Activated T-cell treated with anti-CD3 and anti-CD28 coated beads, Interleukin-2, amount 50 U/mL, for 72 hours (primary cell): ENCODE results near the gene ACTG1. TPM values are rescaled to one million over a fixed set of nuclear protein-coding genes. Genes with fewer than 3 reads are reported as not detected.

ENCODE experiments used
- ATAC-seq, 2 donors: fragments of 150-1000 bp; cut with Tn5 transposase; replicated peaks in 1 of 2; 2 replicates each; pipeline ENCODE4 v1.10.0; 2021; ENCODE audit warnings: moderate library complexity in 2 of 2, mild to moderate bottlenecking in 1 of 2
- DNase-seq, 2 donors: peaks; one replicate each; pipeline ENCODE4 v3.0.0; 2021 to 2022; ENCODE audit warnings: mixed read lengths in 1 of 2
- H3K27ac Mint-ChIP-seq: one replicate; pipeline ENCODE4 v1.8.0; 2022; ENCODE audit warnings: mild to moderate bottlenecking, moderate library complexity, mixed read lengths
- H3K27me3 Mint-ChIP-seq: one replicate; pipeline ENCODE4 v1.8.0; 2022; ENCODE audit warnings: low read depth, mixed read lengths
- H3K36me3 Mint-ChIP-seq, 2 donors: one replicate each; pipeline ENCODE4 v1.8.0; 2022; ENCODE audit warnings: mixed read lengths in 2 of 2, mild to moderate bottlenecking in 1 of 2; ENCODE audit not compliant: insufficient read depth in 2 of 2
- H3K4me1 Mint-ChIP-seq: one replicate; pipeline ENCODE4 v1.8.0; 2022; ENCODE audit warnings: low read depth, mixed read lengths
- H3K4me3 Mint-ChIP-seq, 2 donors: one replicate each; pipeline ENCODE4 v1.8.0; 2022; ENCODE audit warnings: mild to moderate bottlenecking in 2 of 2, mixed read lengths in 2 of 2, moderate library complexity in 2 of 2
- H3K9me3 Mint-ChIP-seq, 2 donors: one replicate each; pipeline ENCODE4 v1.8.0; 2022; ENCODE audit warnings: mixed read lengths in 2 of 2
- total RNA-seq, 2 donors: library from RNA; stranded (reverse); gene quantifications; one replicate each; pipeline ENCODE4 v1.2.3, GENCODE V29; 2022

The ACTG1 gene
- total RNA-seq, 2 donors from 2014 or later, result 3,862 to 3,966 TPM

- Mint-ChIP-seq H3K27ac (no peak overlapping the region), H3K4me1 (peaks cover 5% of the 10 kb centered on the region), H3K27me3 (no peaks in the 10 kb centered on the region), H3K4me3 (no peak overlapping the region), H3K9me3 (no peaks in the 10 kb centered on the region), H3K36me3 (no peaks in the 10 kb centered on the region)
- no peak for DNase-seq
- ATAC-seq, result no peak
Measured at GRCh38 chr17:81502471-81503017, 10.1 kb downstream of the ACTG1 start.

- ATAC-seq, result no peak
- Mint-ChIP-seq H3K4me1 (peaks cover 5% of the 10 kb centered on the region), H3K36me3 (no peaks in the 10 kb centered on the region), H3K9me3 (no peaks in the 10 kb centered on the region), H3K27me3 (no peaks in the 10 kb centered on the region), H3K27ac (no peak overlapping the region), H3K4me3 (no peak overlapping the region)
- DNase-seq, result no peak
Measured at GRCh38 chr17:81500047-81500446, 12.6 kb downstream of the ACTG1 start.

GRCh38 chr17:81499601-81499970, 13.0 kb downstream of the ACTG1 start:
- Mint-ChIP-seq H3K27me3 (no peaks in the 10 kb centered on the region), H3K36me3 (no peaks in the 10 kb centered on the region), H3K27ac (no peak overlapping the region), H3K4me1 (peaks cover 5% of the 10 kb centered on the region), H3K4me3 (no peak overlapping the region), H3K9me3 (no peaks in the 10 kb centered on the region)
- ATAC-seq (peak in 1 of 2 donors; percentile 10), DNase-seq (no peak)

- no peak overlapping the region for H3K4me3 Mint-ChIP-seq
- peaks cover 5% of the 10 kb centered on the region for H3K4me1 Mint-ChIP-seq
- H3K27ac Mint-ChIP-seq, result no peak overlapping the region
- H3K9me3 Mint-ChIP-seq, result no peaks in the 10 kb centered on the region
- no peaks in the 10 kb centered on the region for H3K36me3 Mint-ChIP-seq
- DNase-seq, result no peak
- H3K27me3 Mint-ChIP-seq, result no peaks in the 10 kb centered on the region
- ATAC-seq, result no peak
Measured at GRCh38 chr17:81498953-81499600, 13.5 kb downstream of the ACTG1 start.

GRCh38 chr17:81494626-81495377, 17.8 kb downstream of the ACTG1 start:
- ATAC-seq (peak in 1 of 2 donors; percentile 56), DNase-seq (no peak)
- H3K27me3 Mint-ChIP-seq, result peaks cover 14% of the 10 kb centered on the region
- no peaks in the 10 kb centered on the region for H3K36me3 Mint-ChIP-seq
- H3K4me1 Mint-ChIP-seq, result no peaks in the 10 kb centered on the region
- no peak overlapping the region for H3K27ac Mint-ChIP-seq
- H3K4me3 Mint-ChIP-seq, result no peak overlapping the region
- H3K9me3 Mint-ChIP-seq, result no peaks in the 10 kb centered on the region

GRCh38 chr17:81493198-81494038, 19.2 kb downstream of the ACTG1 start:
- no peak for ATAC-seq
- DNase-seq, result no peak
- Mint-ChIP-seq H3K4me3 (no peak overlapping the region), H3K27me3 (peaks cover 20% of the 10 kb centered on the region), H3K9me3 (no peaks in the 10 kb centered on the region), H3K27ac (no peak overlapping the region), H3K4me1 (no peaks in the 10 kb centered on the region), H3K36me3 (no peaks in the 10 kb centered on the region)

- H3K9me3 Mint-ChIP-seq, result no peaks in the 10 kb centered on the region
- H3K4me3 Mint-ChIP-seq, result no peak overlapping the region
- no peak for DNase-seq
- no peak for ATAC-seq
- peaks cover 20% of the 10 kb centered on the region for H3K27me3 Mint-ChIP-seq
- H3K27ac Mint-ChIP-seq, result no peak overlapping the region
- no peaks in the 10 kb centered on the region for H3K4me1 Mint-ChIP-seq
- H3K36me3 Mint-ChIP-seq, result no peaks in the 10 kb centered on the region
Measured at GRCh38 chr17:81492706-81493105, 19.9 kb downstream of the ACTG1 start.

GRCh38 chr17:81492202-81492601, 20.4 kb downstream of the ACTG1 start:
- H3K36me3 Mint-ChIP-seq, result no peaks in the 10 kb centered on the region
- ATAC-seq (no peak), DNase-seq (no peak)
- H3K4me1 Mint-ChIP-seq, result peaks cover 2% of the 10 kb centered on the region
- H3K9me3 Mint-ChIP-seq, result no peaks in the 10 kb centered on the region
- H3K27me3 Mint-ChIP-seq, result peaks cover 20% of the 10 kb centered on the region
- H3K4me3 Mint-ChIP-seq, result no peak overlapping the region
- no peak overlapping the region for H3K27ac Mint-ChIP-seq

- Mint-ChIP-seq H3K36me3 (no peaks in the 10 kb centered on the region), H3K9me3 (no peaks in the 10 kb centered on the region), H3K4me3 (no peak overlapping the region), H3K27me3 (peaks cover 20% of the 10 kb centered on the region), H3K4me1 (peaks cover 6% of the 10 kb centered on the region), H3K27ac (no peak overlapping the region)
- DNase-seq, result no peak
- ATAC-seq, result no peak
Measured at GRCh38 chr17:81491761-81492160, 20.8 kb downstream of the ACTG1 start.

- peaks cover 12% of the 10 kb centered on the region for H3K4me1 Mint-ChIP-seq
- H3K27me3 Mint-ChIP-seq, result peaks cover 26% of the 10 kb centered on the region
- ATAC-seq, result no peak
- no peaks in the 10 kb centered on the region for H3K36me3 Mint-ChIP-seq
- no peaks in the 10 kb centered on the region for H3K9me3 Mint-ChIP-seq
- H3K4me3 Mint-ChIP-seq, result no peak overlapping the region
- no peak for DNase-seq
- no peak overlapping the region for H3K27ac Mint-ChIP-seq
Measured at GRCh38 chr17:81491181-81491581, 21.4 kb downstream of the ACTG1 start.

GRCh38 chr17:81489998-81490992, 22.3 kb downstream of the ACTG1 start:
- no peaks in the 10 kb centered on the region for H3K9me3 Mint-ChIP-seq
- ATAC-seq, result no peak
- no peak overlapping the region for H3K4me3 Mint-ChIP-seq
- no peak for DNase-seq
- H3K27ac Mint-ChIP-seq, result no peak overlapping the region
- peaks cover 16% of the 10 kb centered on the region for H3K4me1 Mint-ChIP-seq
- no peaks in the 10 kb centered on the region for H3K36me3 Mint-ChIP-seq
- H3K27me3 Mint-ChIP-seq, result peaks cover 31% of the 10 kb centered on the region
